ENCODE measurements around the gene CD200R1.
"Not testable (repeated sequence)": the region's sequence is repeated elsewhere in the genome, so short reads cannot be mapped to it uniquely, and the experiment has no call there.

CD200R1 gene

DNA sequence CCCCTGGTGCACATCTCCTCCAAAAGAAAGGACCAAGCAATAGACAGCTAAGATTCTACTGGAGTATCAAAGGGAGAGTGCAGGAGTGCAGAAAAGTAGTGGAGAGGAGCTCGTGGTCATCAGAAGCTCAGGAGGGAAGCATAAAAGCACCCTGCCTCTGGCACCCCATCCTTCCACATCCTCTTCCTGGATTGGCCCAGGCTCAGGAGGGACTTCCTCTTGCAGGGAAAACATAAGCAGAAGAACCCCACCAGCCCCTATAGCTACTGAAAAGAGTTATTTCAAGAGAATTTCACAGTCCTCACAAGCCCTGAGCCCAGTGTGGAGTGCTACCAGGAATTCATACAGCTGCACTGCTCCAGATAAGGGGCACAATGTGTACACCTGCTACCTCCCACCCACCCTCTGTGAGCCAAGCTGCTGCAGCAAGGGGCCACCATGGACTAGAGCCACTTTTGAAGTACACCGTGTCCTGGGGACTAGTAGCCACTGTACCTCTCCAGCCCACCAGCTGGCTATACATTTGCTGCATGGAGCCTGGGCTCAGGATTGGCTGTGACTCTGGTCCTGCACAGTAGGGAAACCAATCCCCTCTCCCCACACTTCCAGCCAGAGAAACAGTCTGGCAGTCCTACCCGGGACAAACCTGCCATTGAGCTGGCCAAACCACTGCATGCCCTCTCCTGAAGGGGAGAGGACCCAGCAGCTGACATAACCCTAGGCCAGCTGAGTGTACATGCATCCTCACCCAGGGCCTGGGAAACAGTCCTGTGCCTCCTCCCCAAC, 43.0 kb downstream of the CD200R1 start:
- no peak for DNase-seq (ENCODE audit: low read depth)
- TF ChIP-seq, protein P1, sequence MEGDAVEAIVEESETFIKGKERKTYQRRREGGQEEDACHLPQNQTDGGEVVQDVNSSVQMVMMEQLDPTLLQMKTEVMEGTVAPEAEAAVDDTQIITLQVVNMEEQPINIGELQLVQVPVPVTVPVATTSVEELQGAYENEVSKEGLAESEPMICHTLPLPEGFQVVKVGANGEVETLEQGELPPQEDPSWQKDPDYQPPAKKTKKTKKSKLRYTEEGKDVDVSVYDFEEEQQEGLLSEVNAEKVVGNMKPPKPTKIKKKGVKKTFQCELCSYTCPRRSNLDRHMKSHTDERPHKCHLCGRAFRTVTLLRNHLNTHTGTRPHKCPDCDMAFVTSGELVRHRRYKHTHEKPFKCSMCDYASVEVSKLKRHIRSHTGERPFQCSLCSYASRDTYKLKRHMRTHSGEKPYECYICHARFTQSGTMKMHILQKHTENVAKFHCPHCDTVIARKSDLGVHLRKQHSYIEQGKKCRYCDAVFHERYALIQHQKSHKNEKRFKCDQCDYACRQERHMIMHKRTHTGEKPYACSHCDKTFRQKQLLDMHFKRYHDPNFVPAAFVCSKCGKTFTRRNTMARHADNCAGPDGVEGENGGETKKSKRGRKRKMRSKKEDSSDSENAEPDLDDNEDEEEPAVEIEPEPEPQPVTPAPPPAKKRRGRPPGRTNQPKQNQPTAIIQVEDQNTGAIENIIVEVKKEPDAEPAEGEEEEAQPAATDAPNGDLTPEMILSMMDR (IDR thresholded peaks at IDR 0.05; ENCODE audit: low read length, missing control alignments): no peak
- H3K4me3 ChIP-seq (replicated peaks; ENCODE audit: low read depth, low read length): no peak overlapping the region

DNA sequence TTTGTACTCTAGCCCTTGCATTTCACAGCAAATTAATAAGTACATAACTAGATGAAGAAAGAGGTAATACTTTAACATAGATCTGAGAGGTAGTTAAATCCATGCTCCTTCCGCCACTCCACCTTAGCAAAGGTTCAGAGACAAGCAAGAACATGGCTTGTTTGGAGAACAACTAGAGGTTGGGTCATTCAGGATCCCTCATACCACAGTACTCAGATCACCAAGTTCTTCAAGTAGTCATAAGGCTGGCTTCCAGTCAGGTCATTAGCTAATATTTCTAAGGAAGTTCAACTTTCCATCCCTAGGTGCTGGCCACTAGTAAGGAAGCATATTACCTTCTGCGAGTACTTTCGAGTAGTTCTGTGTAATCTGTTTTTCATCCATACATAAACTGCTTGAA, 44.1 kb downstream of the CD200R1 start:
- no peak overlapping the region for H3K4me3 ChIP-seq (replicated peaks; ENCODE audit: low read depth, low read length)
- TF ChIP-seq, protein P1 (IDR thresholded peaks at IDR 0.05; ENCODE audit: low read length, missing control alignments): no peak
- no peak for DNase-seq (ENCODE audit: low read depth)

DNA sequence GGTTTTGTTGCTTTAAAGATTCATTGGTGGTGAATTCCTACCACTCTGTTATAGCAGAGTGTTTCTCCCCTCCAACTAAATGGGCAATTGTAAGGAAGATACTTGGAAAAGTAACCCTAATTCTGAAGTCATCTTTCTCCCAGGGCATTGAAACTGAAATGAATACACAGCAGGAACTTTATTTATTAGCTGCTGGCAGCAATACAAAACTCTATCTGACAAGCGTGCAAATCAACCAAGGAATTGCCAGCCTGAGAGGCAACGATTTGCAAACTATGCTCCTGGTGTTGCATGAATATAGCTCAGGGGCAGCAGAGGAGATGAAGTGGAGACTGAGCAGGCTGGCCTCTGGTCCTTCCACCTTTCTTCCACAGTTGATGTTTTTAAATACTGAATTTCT, 48.9 kb downstream of the CD200R1 start:
- no peak for DNase-seq (ENCODE audit: low read depth)
- no peak overlapping the region for H3K4me3 ChIP-seq (replicated peaks; ENCODE audit: low read depth, low read length)
- TF ChIP-seq, protein P1 (IDR thresholded peaks at IDR 0.05; ENCODE audit: low read length, missing control alignments): no peak

DNA sequence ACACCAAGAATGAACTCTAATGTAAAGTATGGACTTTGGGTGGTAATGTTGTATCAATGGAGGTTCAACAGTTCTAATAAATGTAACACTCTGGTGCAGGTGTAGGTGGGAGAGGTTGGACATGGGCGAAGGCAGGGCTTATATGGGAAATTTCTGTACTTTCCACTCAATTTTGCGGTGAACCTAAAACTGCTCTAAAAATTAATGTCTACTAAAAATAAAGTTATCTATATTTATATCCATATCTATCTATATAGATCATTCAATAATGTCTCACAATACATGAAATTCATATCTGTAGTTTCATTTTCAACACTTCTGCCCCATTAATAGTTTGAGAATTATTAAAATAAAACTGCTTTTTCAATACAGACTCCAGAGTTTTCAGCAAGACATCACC, 49.3 kb downstream of the CD200R1 start:
- no peak overlapping the region for H3K4me3 ChIP-seq (replicated peaks; ENCODE audit: low read depth, low read length)
- TF ChIP-seq, protein P1 (IDR thresholded peaks at IDR 0.05; ENCODE audit: low read length, missing control alignments): no peak
- no peak for DNase-seq (ENCODE audit: low read depth)

DNA sequence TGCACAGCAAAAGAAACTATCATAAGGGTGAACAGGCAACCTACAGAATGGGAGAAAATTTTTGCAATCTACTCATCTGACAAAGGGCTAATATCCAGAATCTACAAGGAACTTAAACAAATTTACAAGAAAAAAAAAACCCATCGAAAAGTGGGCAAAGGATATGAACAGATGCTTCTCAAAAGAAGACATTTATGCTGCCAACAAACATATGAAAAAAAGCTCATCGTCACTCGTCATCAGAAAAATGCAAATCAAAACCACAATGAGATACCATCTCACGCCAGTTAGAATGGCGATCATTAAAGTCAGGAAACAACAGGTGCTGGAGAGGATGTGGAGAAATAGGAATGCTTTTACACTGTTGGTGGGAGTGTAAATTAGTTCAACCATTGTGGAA, 55.4 kb downstream of the CD200R1 start:
- H3K4me3 ChIP-seq (replicated peaks; ENCODE audit: low read depth, low read length); DNase-seq (ENCODE audit: low read depth): not testable (repeated sequence)

DNA sequence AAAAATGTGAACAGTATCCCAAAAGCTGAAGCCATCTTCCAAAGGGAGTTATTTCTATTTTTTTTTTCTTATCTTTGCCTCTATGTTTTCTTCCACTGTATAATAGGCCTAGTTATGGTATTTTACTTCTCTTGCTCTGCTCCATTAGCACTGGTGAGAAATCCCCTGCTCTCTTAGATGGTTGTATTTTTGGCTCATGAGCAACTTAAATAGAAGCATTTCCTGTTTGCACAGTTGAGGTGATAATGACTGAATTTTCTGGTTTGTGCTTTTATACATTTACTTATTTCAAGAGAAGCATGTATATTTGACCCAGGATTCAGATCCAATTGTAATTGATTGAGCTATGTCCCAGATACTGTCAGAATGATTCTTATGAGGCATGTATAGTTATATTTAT, 66.7 kb downstream of the CD200R1 start:
- H3K4me3 ChIP-seq (replicated peaks; ENCODE audit: low read depth, low read length): no peak overlapping the region
- TF ChIP-seq, protein P1 (IDR thresholded peaks at IDR 0.05; ENCODE audit: low read length, missing control alignments): no peak
- no peak for DNase-seq (ENCODE audit: low read depth)

DNA sequence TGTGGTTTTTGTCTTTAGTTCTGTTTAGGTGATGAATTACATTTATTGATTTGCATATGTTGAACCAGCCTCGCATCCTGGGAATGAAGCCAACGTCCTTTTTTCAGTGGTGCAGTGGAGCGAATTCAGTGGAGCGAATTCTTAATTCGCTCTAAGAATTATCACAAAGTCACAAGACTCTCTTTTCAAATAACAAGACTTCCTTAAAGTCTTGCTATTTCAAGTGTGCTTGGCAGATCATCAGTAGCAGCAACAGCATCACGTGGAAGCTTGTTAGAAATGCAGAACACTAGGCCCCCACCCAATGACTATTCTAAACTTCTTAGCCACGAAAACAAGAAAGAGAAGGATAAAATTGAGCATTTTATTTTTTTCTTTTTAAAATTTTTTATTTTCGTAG, 70.1 kb downstream of the CD200R1 start:
- H3K4me3 ChIP-seq (replicated peaks; ENCODE audit: low read depth, low read length): no peak overlapping the region
- no peak for DNase-seq (ENCODE audit: low read depth)
- TF ChIP-seq, protein P1 (IDR thresholded peaks at IDR 0.05; ENCODE audit: low read length, missing control alignments): no peak

All from fibroblast of pulmonary artery (primary cell).